HG02973 (cell line): ENCODE measurements around the gene TMPRSS9.
"Not testable (repeated sequence)": the region's sequence is repeated elsewhere in the genome, so short reads cannot be mapped to it uniquely, and the experiment has no call there.

Experiments used
- ATAC-seq: cut with Tn5 transposase; IDR thresholded peaks from one replicate; pipeline ENCODE4 v1.9.1; 2021; ENCODE audit warnings: moderate library complexity; ENCODE audit not compliant: unreplicated experiment

Gene TMPRSS9

GRCh38 chr19:2387367-2388288 is 27.6 kb downstream of the TMPRSS9 start:
- ATAC-seq: no peak

GRCh38 chr19:2389594-2389993 is 29.5 kb downstream of the TMPRSS9 start:
- no peak for ATAC-seq

- ATAC-seq: no peak
Observed at GRCh38 chr19:2391118-2391725, 31.2 kb downstream of the TMPRSS9 start.

- ATAC-seq: no peak
Observed at GRCh38 chr19:2392366-2392765, 32.3 kb downstream of the TMPRSS9 start.

GRCh38 chr19:2392899-2393298 is 32.8 kb downstream of the TMPRSS9 start:
- not testable (repeated sequence) for ATAC-seq

GRCh38 chr19:2394054-2394441 is 34.0 kb downstream of the TMPRSS9 start:
- ATAC-seq: peak; percentile 15

- peak; percentile 56 for ATAC-seq
Observed at GRCh38 chr19:2394442-2395292, 34.6 kb downstream of the TMPRSS9 start.

- not testable (repeated sequence) for ATAC-seq
Observed at GRCh38 chr19:2395293-2395829, 35.3 kb downstream of the TMPRSS9 start.

- ATAC-seq: not testable (repeated sequence)
Observed at GRCh38 chr19:2397173-2397572, 37.1 kb downstream of the TMPRSS9 start.

- ATAC-seq: no peak
Observed at GRCh38 chr19:2398735-2399305, 38.8 kb downstream of the TMPRSS9 start.

GRCh38 chr19:2399582-2399981 is 39.5 kb downstream of the TMPRSS9 start:
- no peak for ATAC-seq

GRCh38 chr19:2408247-2408646 is 48.2 kb downstream of the TMPRSS9 start:
- no peak for ATAC-seq

GRCh38 chr19:2409352-2409912 is 49.4 kb downstream of the TMPRSS9 start:
- no peak for ATAC-seq

GRCh38 chr19:2410023-2410422 is 50.0 kb downstream of the TMPRSS9 start:
- ATAC-seq: no peak

GRCh38 chr19:2411709-2412108 is 51.6 kb downstream of the TMPRSS9 start:
- ATAC-seq: no peak

GRCh38 chr19:2412449-2412848 is 52.4 kb downstream of the TMPRSS9 start:
- ATAC-seq: no peak

GRCh38 chr19:2413159-2413558 is 53.1 kb downstream of the TMPRSS9 start:
- ATAC-seq: no peak

- no peak for ATAC-seq
Observed at GRCh38 chr19:2413629-2414028, 53.6 kb downstream of the TMPRSS9 start.

GRCh38 chr19:2415281-2415972 is 55.4 kb downstream of the TMPRSS9 start:
- ATAC-seq: no peak

GRCh38 chr19:2415973-2416319 is 55.9 kb downstream of the TMPRSS9 start:
- no peak for ATAC-seq
